HG03066 (cell line): Measurements from ENCODE around the gene COG7.
"Not testable (repeated sequence)": the region's sequence is repeated elsewhere in the genome, so short reads cannot be mapped to it uniquely, and the experiment has no call there.

Source experiments
- ATAC-seq: cut with Tn5 transposase; IDR thresholded peaks from one replicate; pipeline ENCODE4 v1.9.1; 2021; ENCODE audit warnings: low read depth; ENCODE audit not compliant: unreplicated experiment

The COG7 gene

GRCh38 chr16:23416816-23417215 is 36.2 kb downstream of the COG7 start:
- no peak for ATAC-seq

GRCh38 chr16:23414731-23415130 is 38.3 kb downstream of the COG7 start:
- ATAC-seq, result no peak

DNA sequence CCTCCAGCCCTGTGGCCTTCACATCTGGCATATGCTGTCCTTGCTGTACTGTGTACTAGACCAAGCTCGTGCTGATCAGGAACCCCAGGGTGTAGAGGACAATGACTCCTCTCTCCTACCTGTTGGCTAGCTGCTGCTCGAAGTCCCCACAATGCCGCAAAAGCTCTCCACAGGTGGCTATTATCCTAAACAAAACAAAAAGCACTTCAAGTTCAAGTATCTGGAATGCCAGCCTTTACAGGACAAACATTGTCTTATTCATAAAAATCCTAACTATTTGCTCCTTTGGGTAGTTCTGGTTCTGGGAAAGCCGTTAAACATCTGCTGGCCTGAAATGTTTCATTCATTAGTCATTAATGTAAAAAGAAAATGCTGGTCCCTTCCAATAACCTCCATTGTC is 42.8 kb downstream of the COG7 start:
- no peak for ATAC-seq

DNA sequence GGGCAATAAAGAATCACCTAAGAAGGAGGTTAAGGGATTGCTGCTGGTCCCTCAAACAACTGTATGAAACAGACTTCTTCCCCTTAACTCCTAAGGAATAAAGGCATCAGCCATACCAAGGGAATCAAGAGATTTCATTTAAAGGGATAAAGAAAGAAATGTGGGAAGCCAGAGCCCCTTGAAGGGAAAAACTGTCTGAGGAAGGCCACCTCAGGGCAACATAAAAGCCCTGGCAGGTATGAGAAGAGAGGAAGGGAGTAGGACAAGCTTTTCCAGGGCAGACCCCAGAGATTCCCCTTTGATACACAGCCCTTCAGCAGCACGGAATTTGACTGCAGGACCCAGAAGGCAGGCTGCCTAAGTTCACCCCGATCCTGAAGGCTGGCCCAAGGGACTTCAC is 43.5 kb downstream of the COG7 start:
- no peak for ATAC-seq

- ATAC-seq, result no peak
Observed at GRCh38 chr16:23408823-23409298, 44.1 kb downstream of the COG7 start.

GRCh38 chr16:23408242-23408822 is 44.7 kb downstream of the COG7 start:
- no peak for ATAC-seq

DNA sequence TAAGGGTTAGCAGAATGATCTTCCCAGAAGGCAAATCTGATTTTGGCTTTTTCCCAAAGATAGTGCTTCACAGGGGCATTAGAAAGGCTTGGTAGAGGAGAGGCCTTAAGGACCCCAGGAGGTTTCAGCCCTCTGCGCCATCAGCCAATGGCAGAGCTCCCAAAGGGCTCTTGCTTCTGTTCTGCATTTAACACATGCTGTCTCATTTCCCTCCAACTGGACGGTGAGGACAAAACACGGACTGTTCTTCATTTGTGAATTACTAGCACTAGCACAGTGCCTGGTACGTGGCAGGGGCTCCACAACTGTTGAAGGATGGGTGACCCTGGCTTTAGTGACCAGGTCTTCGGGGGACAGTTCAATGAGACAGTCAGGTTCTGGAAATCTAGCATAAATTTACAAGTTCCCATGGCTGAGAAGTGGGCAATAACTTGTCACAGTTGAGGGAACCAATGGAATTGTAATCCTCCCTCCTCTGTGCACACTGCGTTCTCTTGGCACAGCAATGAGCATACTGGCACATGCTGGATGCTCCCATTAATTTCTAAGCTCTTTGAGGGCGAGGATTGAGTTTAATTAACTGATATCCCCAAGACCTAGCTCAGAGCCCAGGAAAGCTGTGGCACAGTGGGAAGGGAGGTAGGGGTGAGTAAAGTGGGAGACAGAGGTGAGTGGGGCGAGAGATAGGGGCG is 45.4 kb downstream of the COG7 start:
- no peak for ATAC-seq

- ATAC-seq, result no peak
Observed at GRCh38 chr16:23406546-23407240, 46.3 kb downstream of the COG7 start.

- no peak for ATAC-seq
Observed at GRCh38 chr16:23406024-23406423, 47.0 kb downstream of the COG7 start.

DNA sequence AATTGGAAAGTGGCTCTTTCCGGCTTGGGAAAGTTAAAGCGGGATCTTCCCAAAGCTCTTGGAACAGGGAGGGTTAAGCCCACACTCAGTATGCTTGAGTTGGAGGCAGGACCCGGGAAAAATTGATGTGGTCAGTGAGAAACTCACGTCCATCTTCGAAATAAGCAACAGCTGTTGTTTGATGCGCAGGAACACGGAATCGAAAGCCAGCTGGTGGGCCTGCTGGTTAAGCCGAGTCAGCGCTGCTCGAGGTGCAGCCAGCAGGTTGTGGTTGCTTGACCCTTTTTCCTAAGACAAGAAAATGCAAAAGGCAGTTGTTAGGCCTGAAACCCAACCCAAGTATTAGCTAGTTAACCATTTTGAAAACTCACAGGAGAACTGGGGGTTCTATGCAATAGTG is 49.4 kb downstream of the COG7 start:
- ATAC-seq, result no peak

GRCh38 chr16:23402100-23402499 is 50.9 kb downstream of the COG7 start:
- no peak for ATAC-seq

GRCh38 chr16:23401139-23401538 is 51.9 kb downstream of the COG7 start:
- no peak for ATAC-seq

- ATAC-seq, result not testable (repeated sequence)
Observed at GRCh38 chr16:23400447-23400846, 52.5 kb downstream of the COG7 start.

GRCh38 chr16:23398987-23399805 is 53.8 kb downstream of the COG7 start:
- ATAC-seq, result no peak

DNA sequence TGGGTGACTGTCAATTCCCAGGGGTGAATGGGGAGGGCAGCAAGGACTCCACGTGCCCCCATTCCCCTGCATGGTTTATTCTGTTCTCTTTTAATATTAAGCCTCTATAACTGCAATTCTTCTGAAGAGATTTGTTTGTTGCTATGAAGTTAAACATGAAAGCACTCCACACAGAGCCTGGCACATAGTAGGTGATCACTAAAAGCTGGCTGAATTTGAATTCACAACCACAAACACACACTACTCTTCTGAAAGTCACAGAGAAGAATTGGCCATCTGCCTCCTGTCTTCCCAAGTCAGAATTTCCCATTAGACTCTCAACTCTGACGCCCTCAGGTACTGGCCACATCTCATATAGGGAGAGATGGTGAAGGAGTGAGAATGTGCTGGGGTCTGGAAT is 55.5 kb downstream of the COG7 start:
- no peak for ATAC-seq

DNA sequence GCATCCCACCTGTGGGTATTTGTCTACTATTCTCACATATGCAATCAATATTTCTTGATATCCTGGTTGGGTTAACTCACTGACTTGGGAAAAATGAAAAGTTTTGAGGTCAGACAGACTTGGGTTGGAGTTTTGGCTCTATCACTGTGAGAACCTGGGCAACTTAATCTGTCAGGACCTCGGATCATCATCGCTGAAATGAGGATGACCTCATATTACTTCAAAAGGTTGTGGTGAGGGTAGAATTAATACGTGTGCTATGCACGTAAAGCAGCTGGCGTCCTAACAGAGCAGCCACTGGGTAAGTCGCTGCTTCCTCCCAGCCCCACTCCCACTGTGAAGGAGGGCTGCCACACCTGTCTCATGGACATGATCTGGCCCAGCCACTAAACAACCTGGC is 57.3 kb downstream of the COG7 start:
- ATAC-seq, result no peak

DNA sequence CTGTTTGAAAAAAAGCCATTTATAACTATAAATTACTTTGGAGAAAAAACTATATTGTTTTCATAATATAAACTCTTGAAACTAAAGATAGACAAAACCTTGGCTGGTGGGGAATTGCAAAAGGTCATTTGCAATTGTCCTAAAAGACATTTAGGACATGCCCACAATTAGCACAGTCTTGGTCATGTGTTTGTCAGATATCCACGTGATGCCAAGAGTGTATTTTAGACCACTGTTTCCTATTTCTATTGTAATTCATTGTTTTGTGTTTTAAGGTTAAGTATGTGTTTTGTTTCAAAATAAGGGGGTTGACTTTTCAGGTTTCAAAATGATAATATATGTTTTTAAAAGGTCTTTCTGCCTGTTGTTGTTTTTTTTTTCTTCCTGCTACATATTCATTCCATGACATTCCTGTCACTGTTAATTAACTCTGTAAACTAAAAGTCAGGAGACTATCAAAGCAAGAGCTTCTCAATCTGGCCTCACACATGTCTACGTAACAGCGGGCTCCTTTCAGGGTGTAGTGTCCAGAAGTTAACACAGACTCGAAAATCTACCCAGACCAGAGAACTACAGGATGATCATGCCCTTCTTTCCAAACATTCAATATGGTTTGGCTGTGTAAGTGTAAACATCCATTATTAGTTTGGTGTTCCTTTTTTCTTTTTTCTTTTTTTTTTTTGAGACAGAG is 58.7 kb downstream of the COG7 start:
- ATAC-seq, result no peak

- no peak for ATAC-seq
Observed at GRCh38 chr16:23392223-23392600, 60.8 kb downstream of the COG7 start.

- no peak for ATAC-seq
Observed at GRCh38 chr16:23391381-23392222, 61.4 kb downstream of the COG7 start.

GRCh38 chr16:23389936-23390335 is 63.1 kb downstream of the COG7 start:
- ATAC-seq, result not testable (repeated sequence)
